ENCODE results near the gene GXYLT1.
A peak's percentile ranks its signal among the peaks of the same experiment; 100 is the strongest.
"Not testable (repeated sequence)": the region's sequence is repeated elsewhere in the genome, so short reads cannot be mapped to it uniquely, and the experiment has no call there.

Gene GXYLT1, protein sequence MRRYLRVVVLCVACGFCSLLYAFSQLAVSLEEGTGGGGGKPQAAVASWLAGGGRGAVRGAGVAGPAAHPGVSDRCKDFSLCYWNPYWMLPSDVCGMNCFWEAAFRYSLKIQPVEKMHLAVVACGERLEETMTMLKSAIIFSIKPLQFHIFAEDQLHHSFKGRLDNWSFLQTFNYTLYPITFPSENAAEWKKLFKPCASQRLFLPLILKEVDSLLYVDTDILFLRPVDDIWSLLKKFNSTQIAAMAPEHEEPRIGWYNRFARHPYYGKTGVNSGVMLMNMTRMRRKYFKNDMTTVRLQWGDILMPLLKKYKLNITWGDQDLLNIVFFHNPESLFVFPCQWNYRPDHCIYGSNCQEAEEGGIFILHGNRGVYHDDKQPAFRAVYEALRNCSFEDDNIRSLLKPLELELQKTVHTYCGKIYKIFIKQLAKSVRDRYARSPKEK

GRCh38 chr12:42144408-42145196, at the start of gene GXYLT1:
Gene GXYLT1, minus strand, starts transcription at chr12:42144874. Its CDS starts 228 bp downstream, at chr12:42144646.
- DNase-seq: peak; percentile 95 to 96

DNA sequence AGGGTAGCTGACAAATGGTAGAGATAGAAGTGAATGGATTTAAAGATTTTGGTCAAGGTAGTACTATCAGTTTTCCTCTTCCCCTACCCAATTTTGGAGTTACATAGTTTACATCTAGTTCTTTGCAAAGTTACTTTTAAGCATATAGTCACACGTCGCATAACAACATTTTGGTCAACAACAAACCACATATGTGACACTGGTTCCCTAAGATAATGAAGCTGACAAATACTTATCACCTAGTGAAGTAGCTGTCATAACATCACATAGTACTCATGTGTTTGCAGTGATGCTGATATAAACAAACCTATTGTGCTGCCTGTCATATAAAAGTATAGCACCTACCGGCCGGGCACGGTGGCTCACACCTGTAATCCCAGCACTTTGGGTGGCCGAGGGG, 48.0 kb upstream of the GXYLT1 start:
- no peak for DNase-seq

GRCh38 chr12:42192258-42192657, 47.6 kb upstream of the GXYLT1 start:
- no peak for DNase-seq

DNA sequence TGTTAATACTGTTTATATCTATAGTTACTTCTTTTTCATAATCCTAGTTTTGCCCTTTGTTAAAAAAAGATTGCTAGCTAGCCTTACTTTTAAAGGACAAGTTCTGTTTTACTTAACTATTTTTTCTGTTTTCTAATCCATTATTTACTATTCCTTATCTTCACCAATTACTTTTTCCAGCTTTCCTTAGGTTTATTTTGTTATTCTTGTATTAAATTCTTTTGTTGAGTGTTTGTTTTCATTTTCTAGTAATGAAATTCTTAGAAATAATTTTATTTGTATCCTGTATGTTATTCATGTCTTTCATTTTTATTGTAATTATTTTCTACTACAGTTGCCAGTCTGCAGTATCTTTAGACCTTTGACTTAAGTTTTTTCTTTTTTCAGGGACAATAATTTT, 45.7 kb upstream of the GXYLT1 start:
- DNase-seq: no peak

GRCh38 chr12:42188275-42188674, 43.6 kb upstream of the GXYLT1 start:
- DNase-seq: not testable (repeated sequence)

GRCh38 chr12:42187799-42188198, 43.1 kb upstream of the GXYLT1 start:
- DNase-seq: no peak

GRCh38 chr12:42186793-42187192, 42.1 kb upstream of the GXYLT1 start:
- no peak for DNase-seq

DNA sequence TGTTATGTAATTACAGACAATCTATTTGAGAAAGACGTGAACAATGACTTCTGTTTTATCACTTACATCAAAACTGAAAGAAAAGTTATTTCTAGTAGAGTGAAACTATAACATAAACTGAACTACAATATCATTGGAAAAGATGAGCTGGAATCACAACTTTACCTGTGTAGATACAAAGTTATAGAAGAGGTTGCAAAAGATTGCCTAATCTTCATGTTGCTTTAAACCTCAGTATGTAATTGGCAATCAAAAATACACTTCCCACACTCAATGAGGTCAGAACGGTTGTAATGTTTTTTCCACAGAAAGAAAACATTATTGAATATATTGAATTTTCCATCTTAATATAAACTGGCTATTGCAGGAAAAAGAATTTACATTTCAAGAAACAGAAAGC, 37.7 kb upstream of the GXYLT1 start:
- DNase-seq: no peak

GRCh38 chr12:42180990-42181596, 36.4 kb upstream of the GXYLT1 start:
- DNase-seq: no peak

- DNase-seq: no peak
Observed at GRCh38 chr12:42178101-42178500, 33.4 kb upstream of the GXYLT1 start.

DNA sequence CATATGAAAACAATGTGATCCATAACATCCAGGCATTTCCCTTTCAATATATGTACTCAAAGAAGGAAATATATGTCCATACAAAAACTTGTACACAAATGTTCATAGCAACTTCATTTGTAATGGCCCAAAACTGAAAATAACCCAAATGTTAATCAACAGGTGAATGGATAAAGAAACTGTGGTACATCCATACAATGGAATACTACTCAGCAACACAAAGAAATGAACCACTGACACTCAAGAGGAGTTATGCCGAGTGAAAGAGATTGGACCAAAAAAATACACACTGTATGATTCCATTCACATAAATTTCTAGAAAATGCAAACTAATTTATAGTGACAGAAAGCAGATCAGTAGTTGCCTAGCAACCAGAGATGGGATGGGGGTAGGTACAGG, 30.3 kb upstream of the GXYLT1 start:
- DNase-seq: no peak

GRCh38 chr12:42173961-42174521, 29.4 kb upstream of the GXYLT1 start:
- no peak for DNase-seq

- DNase-seq: no peak
Observed at GRCh38 chr12:42172441-42173210, 28.0 kb upstream of the GXYLT1 start.

DNA sequence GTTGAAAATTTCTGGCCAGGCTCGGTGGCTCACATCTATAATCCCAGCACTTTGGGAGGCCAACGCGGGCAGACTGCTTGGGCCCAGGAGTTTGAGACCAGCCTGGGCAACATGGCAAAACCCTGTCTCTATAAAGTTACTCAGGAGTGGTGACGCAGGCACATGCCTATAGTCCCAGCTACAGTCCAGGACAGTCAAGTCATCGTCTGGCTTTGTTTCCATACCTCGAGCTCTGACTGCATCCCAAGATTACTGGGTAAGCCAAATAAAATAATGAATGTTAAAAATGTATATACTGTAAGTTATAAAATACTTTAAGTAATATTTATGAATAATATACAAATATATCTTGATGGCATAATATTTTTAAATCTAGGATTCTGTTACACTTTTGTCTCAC, 23.0 kb upstream of the GXYLT1 start:
- DNase-seq: no peak

GRCh38 chr12:42166501-42166900, 21.8 kb upstream of the GXYLT1 start:
- no peak for DNase-seq

DNA sequence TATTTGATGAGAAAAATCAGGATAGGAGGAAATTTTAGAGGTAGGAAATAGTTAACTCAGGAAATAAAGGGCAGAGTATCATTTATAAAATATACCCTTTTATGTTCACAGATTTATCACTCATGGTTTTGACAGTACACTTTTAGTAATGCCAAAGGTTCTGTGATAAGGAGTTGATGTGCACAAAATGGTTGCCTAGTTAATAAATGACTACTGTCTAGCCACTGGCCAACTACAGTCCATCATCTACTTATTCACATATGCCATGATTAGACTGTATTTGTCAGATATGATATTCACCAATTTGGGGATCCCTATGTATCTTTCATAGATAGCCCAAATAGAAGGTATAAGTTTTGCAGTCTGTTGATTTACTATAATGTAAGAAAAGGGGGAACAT, 19.2 kb upstream of the GXYLT1 start:
- no peak for DNase-seq

DNA sequence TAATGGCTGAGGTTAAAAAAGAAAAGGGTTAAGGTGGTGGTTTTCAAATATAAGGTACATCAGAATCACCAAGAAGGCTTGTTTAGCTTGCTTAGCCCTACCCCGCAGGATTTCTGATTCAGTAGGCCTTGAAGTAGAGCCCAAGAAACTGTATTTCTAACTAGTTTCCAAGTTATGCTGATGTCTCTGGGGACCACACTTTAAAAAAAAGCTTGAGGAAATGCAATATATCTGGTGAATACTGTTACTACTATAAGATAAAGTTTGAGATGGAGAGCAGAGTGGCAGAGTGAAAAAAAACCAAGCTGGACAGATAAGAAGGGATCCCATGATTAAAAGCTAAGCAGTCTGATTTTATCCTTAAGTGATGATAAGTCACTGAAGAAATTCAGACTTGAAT, 18.3 kb upstream of the GXYLT1 start:
- DNase-seq: no peak

DNA sequence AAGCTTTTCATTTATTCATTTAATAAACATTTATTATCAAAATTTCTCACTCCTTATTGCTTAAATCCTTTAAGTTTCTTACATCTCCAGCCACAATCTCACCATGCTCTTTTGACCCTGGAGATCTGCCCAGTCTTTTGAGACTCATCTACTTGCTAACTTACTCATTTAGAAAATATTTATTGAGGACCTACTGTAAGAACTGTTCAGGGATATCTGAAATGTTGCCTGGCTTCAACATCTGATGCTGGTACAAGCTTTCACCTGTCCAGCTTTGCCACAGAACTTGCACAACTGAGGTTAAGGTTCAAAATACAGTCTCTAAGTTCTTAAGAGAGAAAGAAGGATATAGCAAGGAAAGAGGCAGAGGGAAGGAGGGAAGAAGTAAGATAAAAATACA, 17.5 kb upstream of the GXYLT1 start:
- no peak for DNase-seq

- DNase-seq: no peak
Observed at GRCh38 chr12:42161529-42161928, 16.9 kb upstream of the GXYLT1 start.

- DNase-seq: no peak
Observed at GRCh38 chr12:42156232-42156631, 11.6 kb upstream of the GXYLT1 start.

GRCh38 chr12:42145552-42146215, 1.0 kb upstream of the GXYLT1 start:
- DNase-seq: no peak

DNA sequence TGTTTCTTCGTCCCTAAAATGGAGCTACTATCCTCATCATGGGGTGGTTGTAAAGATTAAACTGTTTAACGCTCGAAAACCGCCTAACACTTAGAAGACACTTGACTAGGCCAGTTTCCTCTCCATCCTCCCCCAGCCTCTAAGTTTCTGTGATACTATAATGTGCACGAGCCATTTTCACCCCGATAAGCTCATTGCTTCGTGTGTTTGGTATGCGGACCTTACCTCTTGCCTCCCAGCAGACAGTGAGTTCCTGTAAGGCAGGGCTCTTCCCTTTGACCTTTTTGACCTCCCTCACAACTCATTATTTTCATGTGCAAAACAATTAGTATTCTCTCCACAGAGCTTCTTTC, 499 bp upstream of the GXYLT1 start:
- DNase-seq: no peak

GRCh38 chr12:42144158-42144407, 591 bp downstream of the GXYLT1 start:
- DNase-seq: no peak

All from NCI-H2081 (cell line).